ENCODE measurements around the gene LIN9.

GRCh38 chr1:226276077-226276682, 32.8 kb downstream of the LIN9 start:
- TF ChIP-seq CTCF (IDR thresholded peaks at IDR 0.05): no peak
- no peak for TF ChIP-seq POLR2A (IDR thresholded peaks at IDR 0.05)

Measured in upper lobe of left lung (tissue), 4 donors.